Stimulated activated CD8-positive, alpha-beta memory T cell treated with anti-CD3 and anti-CD28 coated beads, Interleukin-12 subunit alpha, Interleukin-12 subunit beta, amount 100 ng/mL, for 24 hours (primary cell): ENCODE results near the gene TXLNG.

Experiments used
- DNase-seq: peaks from one replicate; pipeline ENCODE4 v3.0.0-alpha.2; 2020; ENCODE audit errors: extremely low read depth

Gene TXLNG

DNA sequence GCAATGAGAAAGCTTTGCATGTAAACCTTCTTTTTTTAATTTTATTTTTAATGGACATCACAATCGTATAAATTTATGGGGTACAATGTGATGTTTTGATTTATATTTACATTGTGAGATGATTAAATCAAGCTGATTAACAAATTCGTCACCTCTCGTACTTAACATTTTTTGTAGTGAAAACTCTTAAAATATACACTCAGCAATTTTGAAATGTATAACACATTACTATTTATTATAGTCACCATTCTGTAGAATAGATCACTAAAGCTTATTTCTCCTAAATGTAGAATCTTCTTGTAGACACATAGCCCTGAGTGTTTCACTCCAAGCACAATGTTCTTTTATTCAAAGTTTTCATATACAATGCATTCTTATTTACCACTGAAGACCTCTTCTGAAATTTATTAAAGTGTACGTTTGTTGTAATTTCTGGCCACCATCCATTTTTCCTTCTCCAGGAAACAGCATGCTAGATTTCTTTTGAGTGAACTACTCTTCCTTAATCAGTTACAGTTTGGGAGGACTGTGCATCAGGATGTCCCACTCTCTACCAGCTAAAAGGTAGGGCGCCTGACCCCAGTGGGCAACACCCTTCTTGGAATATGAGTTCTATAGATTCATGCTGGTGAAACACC lies 88.3 kb downstream of the TXLNG start:
- DNase-seq = no peak

DNA sequence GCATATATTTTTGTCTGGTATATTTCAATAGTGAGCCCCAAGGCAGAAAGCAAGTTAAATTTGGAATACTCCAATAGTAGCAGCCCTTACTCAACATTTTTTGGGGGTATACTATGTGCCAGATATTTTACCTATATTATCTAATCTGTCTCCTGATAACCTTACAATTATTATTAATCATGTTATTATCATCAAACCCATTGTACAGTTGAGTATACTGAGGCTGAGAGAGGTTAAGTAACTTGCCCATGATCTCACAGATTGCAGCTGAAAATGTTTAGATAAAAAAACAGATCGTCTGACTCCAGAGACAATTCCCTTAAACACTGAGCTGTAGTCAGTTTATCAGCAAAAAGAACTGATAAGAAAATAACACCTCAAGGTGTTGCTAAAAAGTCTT lies 90.4 kb downstream of the TXLNG start:
- no peak for DNase-seq

DNA sequence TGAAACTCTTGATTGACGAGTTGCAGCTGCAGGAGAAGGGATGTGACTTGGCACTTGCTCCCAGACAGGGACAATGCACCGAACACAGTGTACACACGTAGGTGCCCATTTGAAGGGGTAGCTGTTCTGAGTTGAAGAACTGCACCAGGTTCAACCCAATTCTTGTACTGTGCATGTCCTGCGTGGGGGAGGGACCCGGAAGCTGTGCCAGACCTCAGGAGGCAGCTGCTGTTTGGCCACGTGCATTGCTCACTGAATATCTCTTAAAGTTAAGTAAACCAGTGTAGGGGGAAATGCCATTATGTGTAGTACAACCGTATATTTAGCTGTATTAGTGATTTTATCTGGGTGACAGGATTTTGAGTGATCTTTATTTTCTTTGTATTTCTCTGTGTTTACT lies 95.9 kb downstream of the TXLNG start:
- no peak for DNase-seq

DNA sequence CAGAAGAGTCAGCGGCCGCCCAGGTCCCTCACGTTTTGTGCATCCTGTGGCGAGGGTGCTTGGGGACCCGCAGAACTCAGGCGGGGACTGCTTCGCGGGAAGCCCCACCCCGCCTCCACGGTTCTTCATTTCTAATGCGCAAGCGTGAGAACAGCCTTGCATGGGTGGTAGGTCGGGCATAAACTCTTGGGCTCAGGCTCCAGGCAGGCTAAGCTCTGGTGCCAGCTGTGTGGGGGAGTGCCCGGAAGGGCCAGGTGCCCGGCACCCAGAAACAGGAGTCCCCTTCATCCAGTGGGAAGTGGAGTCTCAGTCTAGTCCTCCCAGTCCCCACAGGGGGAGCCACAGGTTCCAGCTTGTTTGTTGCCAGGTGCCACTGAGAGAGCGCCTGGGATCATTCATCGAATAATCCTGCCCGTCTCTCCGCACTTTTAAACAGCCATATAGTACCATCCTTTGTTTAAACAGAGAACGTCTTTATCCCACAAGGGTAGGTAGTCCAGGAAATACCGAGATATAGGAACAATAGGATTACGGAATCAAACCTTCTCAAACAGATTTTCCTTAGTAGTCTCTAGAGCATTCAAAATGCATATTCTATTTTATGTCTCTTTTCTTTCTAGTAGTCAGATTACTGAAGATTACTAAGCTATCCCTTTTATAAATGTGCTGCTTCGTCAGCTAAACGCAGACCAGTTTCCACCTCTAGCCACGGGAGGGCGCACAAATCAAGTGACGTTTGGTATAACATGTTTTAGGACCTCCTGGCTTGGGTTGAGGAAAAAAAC lies 96.6 kb downstream of the TXLNG start:
- no peak for DNase-seq

DNA sequence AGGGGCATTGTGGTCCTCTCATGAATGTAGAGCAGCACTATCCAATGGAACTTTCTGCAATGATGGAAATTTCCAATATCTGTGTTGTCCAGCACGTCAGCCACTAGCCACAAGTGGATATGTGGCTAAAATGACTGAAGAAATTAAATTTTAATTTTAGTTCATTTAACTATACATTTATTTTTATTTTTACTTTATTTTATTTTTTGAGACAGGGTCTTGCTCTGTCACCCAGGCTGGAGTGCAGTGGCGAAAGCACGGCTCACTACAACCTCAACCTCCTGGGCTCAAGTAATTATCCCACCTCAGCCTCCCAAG lies 97.2 kb downstream of the TXLNG start:
- DNase-seq = no peak

DNA sequence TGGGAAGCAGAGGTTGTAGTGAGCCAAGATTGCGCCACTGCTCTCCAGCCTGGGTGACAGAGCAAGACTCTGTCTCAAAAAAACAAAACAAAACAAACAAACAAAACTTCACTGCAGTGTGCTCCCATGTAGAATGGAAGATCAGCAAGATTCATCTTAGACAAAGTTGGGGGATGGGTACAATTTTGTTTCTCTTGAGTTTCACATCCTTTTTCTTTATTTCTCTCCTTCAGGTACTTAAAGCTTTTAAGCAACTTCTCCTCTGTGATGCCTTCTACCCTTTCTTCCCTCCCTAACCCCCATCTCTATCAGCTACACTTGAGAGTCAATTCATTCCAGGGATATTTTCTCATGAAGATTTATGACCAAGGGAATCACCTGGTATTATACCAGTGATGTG lies 99.4 kb downstream of the TXLNG start:
- no peak for DNase-seq

DNA sequence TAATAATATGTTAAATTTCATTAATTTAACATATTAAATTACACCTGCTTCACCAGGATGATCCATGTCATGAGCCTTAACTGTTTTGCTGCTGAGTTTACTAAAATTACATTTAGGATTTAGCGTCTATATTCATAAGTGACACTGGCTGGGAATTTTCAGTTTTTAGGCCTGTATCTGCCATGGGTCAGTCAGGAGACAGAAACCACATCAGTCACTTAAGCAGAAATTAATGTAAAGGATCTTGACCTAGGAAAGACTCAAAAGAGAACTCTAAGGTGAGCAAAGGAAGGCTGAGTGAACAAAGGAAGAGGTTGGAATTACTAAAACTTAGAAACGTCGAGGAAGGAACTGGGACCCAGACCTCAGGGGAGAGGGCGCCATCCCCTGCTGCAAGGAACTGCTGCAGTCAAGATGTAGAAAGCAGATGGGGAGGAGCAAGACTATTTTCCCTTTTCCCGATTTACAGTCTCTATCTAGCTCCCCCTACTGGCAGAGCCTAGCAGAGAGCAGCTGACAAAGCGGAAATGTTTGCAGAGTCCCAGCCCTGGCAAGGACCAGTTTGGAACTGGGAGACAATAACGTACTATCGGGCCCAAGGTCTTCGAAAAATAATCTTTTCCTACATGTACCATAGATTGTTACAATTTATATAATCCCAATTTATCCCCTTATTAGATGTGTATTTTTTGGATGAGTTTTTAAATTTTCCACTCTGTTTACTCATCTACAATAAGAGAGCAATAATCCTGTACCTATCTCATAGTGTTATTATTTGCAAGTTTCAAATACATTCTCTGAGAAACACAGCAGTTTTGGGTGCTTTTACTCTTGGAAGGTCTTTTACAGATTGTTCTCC lies 106.5 kb downstream of the TXLNG start:
- DNase-seq = no peak
